HG02884 (cell line): ENCODE data around the gene LTK.
"Not testable (repeated sequence)": the region's sequence is repeated elsewhere in the genome, so short reads cannot be mapped to it uniquely, and the experiment has no call there.

Source experiments
- ATAC-seq: cut with Tn5 transposase; IDR thresholded peaks from one replicate; pipeline ENCODE4 v1.9.1; 2021; ENCODE audit warnings: mild to moderate bottlenecking, moderate library complexity; ENCODE audit not compliant: unreplicated experiment

The LTK gene

DNA sequence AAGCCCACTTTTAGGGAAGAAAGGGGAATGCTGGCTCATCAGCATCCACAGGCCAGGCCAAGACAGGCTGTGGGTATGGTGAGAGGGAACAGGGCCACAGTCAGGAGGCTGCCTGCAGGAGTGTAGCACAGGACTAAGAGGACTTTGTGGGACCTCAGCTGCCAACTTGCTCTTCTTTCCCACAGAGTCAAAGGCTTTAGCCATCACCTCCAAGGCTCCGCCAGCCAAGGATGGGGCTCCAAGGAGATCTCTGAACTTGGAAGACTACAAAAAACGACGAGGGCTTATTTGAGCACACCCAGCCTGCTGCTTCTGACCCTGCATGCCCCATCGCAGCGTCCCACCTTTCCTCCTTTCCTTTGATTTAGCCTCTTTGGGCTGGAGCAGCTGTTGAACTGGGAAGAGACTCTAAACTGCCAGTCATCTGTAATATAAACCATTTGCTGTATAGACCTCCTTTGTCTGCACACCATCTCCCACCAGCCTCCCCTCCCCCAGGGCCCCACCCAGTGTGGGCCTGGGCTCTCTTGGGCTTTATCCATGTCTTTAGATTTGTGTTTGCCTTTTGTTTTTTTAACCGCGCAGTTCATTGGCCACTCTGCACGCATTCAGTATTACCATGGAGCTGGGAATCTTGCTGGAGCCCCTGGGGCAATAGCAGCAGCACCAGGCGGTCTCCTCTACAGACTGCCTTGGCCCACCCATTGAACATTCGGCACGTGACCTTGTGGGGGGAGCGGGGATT lies 33.1 kb downstream of the LTK start:
- ATAC-seq, result no peak

DNA sequence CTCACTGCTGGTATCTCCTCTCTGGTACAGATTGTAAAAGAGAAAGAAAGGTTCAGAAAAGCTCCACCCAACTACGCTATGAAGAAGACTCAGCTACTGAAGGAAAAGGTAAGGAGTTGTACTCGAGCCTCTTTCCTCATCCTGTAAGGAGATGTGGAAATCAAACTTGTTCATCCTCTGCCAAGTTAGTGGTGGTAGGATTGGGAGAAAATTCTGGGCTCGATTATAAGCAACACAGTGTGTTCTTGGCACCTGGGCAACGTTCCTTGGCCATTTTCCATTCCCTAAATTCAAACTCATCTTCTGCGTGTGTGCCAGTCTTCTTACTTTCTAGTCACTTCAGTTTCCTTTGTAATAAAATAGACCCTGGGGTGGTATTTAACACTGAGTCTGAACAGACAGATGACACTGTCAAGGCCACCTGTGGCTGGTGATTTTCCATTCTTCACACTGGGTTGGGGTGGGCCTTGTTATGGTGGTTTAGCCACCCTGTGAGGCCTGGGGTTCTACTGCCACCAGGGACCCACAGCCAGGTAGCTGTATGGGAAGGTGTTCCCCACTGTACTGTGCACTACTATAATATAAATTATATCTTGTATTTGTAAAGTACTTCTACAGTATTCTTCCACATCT lies 37.1 kb downstream of the LTK start:
- no peak for ATAC-seq

GRCh38 chr15:41474941-41475340 lies 38.7 kb downstream of the LTK start:
- ATAC-seq, result no peak

DNA sequence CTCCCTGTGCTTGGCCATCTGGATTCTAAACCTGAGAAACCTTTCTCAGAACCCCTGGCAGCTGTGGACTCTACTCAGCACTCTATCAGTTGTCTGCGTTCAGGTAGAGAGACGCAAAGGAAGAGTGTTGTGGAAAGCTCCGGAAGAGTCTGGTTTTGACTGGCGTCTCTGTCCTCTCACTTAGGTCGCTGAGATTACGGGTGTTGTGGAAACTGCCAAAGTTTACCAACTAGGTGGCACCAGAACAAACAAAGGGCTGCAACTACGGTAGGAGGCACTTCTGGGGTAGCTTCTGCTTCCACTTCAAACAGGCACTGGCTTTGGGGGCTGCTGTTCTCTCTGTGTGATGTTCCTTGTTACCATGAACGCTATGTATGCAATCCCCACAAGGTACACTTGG lies 39.2 kb downstream of the LTK start:
- ATAC-seq, result no peak

DNA sequence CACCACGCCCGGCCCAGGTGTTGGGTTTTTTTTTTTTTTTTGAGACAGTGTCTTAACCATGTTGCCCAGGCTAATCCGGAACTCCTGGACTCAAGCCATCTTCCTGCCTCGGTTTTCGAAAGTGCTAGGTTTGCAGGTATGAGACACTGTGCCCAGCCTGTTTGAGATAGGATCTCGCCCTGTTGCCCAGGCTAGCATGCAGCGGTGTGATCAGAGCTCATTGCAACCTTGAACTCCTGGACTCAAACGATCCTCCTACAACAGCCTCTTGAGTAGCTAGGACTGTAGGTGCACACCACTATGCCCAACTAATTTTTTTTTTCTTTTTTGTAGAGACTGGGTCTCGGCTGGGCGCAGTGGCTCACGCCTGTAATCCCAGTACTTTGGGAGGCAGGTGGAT lies 40.2 kb downstream of the LTK start:
- ATAC-seq, result no peak

GRCh38 chr15:41469644-41470043 lies 44.0 kb downstream of the LTK start:
- ATAC-seq, result not testable (repeated sequence)

DNA sequence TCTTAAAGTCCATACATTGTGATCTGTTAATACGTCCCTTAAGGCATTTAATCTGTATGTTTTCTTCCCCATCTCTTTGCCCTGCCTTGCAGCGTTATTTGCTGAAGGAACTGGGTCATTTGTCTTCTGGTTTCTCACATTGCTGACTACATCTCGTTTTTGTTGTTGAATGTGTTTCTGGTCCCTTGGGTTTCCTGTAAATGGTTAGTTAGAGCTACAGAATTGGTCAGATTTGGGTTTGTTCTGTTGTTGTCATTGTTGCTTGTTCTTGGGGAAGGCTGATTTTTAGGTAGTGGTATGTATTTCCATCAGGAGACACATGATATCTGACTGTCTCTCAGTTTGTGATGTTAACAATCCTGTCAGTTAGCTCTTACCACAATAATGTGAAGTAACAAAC lies 46.9 kb downstream of the LTK start:
- no peak for ATAC-seq

DNA sequence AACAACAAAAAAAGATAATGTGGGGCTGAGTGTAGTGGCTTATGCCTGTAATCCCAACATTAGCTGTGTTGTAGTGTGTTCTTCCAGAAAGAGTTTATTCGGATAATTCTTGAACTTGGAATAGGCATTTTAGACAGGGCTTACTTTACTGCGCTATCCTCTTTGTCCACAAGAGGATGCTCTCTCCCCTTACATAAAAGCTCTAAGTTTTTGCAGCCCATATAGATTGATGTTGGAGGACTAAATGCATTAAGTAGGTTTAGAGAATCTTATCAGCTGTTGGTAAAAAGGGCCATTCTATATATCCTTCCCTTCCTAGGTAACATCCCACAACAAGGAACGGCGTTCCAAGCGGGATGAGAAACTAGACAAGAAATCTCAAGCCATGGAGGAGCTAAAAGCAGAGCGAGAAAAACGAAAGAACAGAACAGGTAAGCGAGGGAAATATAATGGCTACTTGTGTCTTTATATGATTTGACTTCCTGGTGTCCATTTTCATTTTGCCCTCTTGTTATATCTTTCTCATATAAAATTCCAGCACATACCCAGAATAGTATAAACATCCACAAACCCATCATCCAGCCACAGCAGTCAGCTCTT lies 47.7 kb downstream of the LTK start:
- ATAC-seq, result no peak

DNA sequence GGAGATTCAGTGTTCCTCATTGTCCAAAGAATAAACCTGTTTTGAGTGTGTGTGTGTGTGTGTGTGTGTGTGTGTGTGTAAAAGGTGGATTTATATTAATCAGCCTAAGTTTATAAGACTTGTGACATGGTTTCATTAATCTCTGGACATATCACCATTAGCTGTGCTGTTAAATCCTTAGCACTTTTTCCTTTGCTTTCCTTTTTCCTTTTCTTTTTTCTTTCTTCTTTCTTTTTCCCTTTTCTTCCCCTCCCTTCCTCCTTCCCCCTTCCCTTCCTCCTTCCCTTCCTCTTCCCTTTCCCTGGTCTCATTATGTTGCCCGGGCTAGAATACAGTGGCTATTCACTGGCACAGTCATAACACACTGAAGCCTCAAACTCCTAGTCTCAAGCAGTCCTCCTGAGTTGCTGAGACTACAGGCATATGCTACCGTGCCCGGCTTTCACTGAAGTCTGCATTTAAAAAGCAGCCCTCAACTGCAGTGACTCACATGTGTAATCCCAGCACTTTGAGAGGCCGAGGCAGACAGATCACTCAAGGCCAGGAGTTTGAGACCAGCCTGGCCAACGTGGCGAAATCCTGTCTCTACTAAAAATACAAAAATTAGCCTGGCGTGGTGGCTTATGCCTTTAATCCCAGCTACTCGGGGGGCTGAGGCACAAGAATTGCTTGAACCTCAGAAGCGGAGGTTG lies 48.6 kb downstream of the LTK start:
- ATAC-seq, result no peak

DNA sequence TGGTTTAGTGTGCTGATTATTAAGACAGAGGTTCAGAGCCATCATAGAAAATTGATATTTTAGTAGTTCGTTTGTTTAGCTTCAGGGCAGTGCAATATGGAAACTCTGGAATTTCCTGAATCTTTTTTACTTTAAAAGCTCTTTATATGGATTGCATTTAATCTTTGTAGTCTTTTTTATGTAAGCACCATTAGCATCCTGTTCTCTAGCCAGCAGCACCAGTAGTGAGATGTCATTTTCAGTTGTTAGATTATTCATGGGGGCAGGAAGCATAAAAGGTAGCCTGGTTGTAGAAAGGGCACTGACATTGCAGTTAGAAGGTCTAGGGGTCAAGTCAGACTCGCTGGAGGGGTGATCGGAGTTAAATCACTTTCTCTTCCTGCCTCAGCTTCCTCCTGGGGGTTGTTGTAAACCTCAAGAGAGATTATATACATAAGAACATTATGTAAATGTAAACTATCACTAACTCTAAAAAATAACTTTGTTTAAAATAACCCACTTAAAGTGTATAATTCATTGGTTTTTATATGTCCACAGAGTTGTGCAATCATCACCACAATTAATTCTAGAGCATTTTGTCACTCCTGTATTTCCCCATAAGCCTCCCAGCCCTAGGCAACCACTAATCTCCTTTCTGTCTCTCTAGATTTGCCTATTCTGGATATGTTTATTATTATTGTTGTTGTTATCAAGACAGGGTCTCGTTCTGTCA lies 51.4 kb downstream of the LTK start:
- ATAC-seq, result no peak
